GM18951 (cell line): ENCODE data around the gene TMX4.

Source experiments
- POLR2A ChIP-seq: IDR thresholded peaks from 4 replicates; pipeline ENCODE4 v1.6.1; 2011; ENCODE audit warnings: mild to moderate bottlenecking; ENCODE audit not compliant: insufficient read length, insufficient read depth; ENCODE audit errors: extremely low read depth
- in situ Hi-C: fragments of 300-500 bp; cut with MboI; formaldehyde crosslinking; loops from one replicate; pipeline ENCODE4 v1.12.0; 2022; ENCODE audit warnings: low sequenced_read_pairs, mixed read lengths, inconsistent platforms; ENCODE audit not compliant: unreplicated experiment

TMX4 gene

DNA sequence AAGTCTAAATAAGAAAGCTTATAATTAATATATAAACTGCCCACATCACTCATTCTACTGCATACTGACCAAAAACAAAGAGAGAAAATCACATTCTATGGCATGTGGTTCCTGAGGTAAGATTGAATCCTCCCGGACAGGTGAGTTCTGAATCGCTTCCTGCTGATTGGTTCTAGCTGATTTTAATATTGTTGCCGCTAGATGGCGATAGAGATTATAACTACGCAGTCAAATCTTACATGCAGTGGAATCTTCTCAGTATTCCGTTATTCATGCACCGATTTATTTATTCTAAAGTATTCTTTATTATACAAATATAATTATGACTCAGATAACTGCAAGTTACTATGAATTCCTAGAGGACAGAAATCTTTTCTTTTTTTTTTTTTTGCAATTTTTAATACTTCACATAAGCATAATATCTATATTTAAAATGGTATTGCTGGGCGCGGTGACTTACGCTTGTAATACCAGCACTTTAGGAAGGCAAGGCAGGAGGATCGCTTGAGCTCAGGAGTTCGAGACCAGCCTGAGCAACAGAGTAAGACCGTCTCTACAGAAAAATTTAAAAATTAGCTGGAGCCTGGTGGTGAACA is 24.2 kb upstream of the TMX4 start:
- TF ChIP-seq POLR2A, result no peak
- in situ Hi-C loops, result loop anchor here (25.0 kb wide), 1 partner anchor 669 kb away; no protein-coding TSS in a partner anchor

- in situ Hi-C loops, result loop anchor here (25.0 kb wide), 1 partner anchor 673 kb away; no protein-coding TSS in a partner anchor
- TF ChIP-seq POLR2A, result no peak
Measured at GRCh38 chr20:8039042-8039441, 19.5 kb upstream of the TMX4 start.

- TF ChIP-seq POLR2A, result no peak
- in situ Hi-C loops, result loop anchor here (25.0 kb wide), 1 partner anchor 676 kb away; no protein-coding TSS in a partner anchor
Measured at GRCh38 chr20:8036771-8037170, 17.2 kb upstream of the TMX4 start.

DNA sequence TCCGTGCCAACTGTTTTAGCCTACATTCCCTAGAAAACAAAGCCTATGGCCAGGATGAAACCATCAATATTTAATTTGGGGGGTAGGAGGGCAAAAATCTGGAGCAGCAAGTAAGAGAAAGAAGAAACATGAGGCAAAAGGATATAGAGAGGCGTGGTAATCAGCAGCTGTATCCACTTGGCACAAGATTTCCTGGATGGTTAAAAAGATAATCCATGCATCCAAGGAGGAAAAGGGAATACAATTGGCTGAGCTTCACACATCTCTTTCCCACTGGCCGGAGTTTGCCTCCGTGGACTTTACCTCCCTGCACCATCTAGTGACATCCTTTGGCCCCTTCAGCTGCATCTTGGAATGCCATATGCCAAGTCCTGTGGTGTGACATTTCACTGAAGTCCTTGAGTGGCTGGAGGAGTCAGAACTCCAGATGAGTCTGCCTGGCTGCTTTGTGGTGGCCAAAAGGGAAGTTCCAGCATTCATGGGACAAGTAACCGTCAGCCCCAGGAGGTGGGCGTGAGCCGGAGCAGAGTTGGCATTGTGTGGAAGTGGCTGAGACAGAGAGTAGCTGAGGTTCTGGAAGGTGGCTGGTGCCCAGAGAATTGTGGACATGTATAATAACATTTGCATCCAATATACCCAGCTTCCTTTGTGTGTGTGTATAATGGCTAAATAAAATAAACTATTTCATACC is 13.7 kb upstream of the TMX4 start:
- TF ChIP-seq POLR2A, result no peak
- in situ Hi-C loops, result loop anchor here (25.0 kb wide), 1 partner anchor 679 kb away; no protein-coding TSS in a partner anchor

DNA sequence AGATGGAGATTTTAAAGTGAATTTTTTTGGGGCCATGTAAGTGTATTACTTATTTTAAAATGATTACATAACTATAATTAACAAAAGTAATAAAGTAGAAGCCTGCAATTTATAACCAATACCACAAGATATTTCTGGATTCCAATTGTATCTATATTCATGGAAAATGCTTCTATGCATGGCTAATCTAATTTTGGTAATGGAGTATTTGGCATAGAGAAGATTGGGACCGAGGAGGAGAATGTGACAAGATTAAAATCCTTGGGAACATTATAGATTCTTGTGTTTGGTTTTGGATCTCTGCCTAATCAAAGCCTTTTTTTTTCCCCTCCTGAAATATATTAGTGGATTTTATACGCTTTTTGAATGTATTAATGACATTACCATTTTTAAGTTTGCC is 12.9 kb upstream of the TMX4 start:
- TF ChIP-seq POLR2A, result no peak
- in situ Hi-C loops, result loop anchor here (25.0 kb wide), 1 partner anchor 680 kb away; no protein-coding TSS in a partner anchor

- in situ Hi-C loops, result loop anchor here (25.0 kb wide), 1 partner anchor 681 kb away; no protein-coding TSS in a partner anchor
Measured at GRCh38 chr20:8031539-8031938, 12.0 kb upstream of the TMX4 start.

GRCh38 chr20:8021541-8022269 is 2.1 kb upstream of the TMX4 start:
- in situ Hi-C loops, result no loop called here
- TF ChIP-seq POLR2A, result no peak

DNA sequence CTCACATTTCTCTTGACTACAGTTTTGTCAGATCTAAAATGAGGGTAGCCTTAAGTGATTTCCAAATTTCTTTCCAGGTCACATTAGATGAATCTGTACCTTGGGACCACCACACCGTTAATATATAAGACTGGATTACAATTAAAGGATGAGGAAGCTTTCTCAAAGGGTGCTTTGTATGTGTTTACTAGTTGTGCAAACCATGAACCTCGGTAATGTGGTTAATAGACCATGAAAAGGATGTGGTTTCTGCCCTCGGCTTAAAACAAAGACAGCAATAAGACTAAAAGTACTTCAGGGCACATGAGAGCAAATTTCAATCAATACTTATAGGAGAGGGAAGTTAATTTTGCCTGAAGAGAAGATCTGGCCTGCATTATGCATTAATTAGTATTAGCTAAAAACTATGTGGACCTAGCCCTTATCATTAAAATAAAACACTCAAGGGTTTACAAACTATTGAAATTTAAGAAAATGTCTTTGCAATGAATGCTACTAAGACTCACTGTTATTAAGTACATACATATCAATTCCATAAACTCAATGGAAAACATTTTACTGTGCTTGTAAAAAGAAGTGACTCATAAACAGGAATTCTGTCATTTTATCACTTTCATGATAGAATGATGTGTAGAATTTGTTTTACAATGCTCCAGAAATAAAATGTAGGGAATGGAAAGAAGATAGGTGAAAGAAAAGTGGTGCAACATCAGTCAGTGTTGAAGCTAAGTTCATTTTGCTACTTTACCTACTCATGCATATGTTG is 936 bp upstream of the TMX4 start:
- in situ Hi-C loops, result no loop called here
- TF ChIP-seq POLR2A, result no peak

- in situ Hi-C loops, result no loop called here
- no peak for TF ChIP-seq POLR2A
Measured at GRCh38 chr20:8019998-8020247, 362 bp upstream of the TMX4 start.

DNA sequence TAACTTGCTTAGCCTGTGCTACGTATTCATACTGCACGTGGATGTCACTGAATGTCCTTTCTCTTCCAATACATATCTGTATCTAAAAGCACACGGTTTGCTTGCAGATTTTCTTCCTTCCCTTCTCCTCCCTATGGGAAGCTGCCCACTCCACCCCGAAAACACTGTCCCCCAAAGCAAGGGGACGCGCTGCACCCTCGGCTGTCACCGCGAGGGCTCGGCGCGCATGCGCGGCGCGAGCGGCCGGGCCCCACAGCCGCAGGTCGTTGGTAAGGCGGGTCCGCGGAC is 659 bp downstream of the TMX4 start:
- in situ Hi-C loops, result no loop called here
- TF ChIP-seq POLR2A, result no peak

- in situ Hi-C loops, result no loop called here
- no peak for TF ChIP-seq POLR2A
Measured at GRCh38 chr20:8012724-8013123, 6.8 kb downstream of the TMX4 start.

DNA sequence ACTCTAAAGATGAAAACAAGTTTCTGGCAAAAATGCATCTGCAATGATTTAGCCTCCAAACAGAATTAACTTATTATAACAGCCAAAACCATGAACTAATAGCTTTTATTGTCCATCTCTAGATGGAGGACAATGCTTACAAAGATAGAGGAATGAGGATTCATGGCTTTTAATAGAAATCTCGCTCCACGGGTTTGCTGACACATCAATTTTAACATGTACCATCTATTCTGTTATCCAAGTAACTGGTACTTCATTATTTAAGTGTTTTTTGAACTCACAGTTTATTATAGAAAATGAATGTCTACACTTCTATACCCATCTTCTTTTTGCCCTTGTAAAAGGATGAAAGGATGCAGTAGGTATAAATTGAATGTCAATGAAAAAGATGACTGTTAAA is 10.8 kb downstream of the TMX4 start:
- in situ Hi-C loops, result no loop called here
- no peak for TF ChIP-seq POLR2A

GRCh38 chr20:8007490-8007889 is 12.1 kb downstream of the TMX4 start:
- no peak for TF ChIP-seq POLR2A
- in situ Hi-C loops, result no loop called here

- no peak for TF ChIP-seq POLR2A
- in situ Hi-C loops, result no loop called here
Measured at GRCh38 chr20:8005575-8006366, 13.8 kb downstream of the TMX4 start.
